GM18861 (cell line): Measurements from ENCODE around the gene MREG.

Experiments used
- ATAC-seq: cut with Tn5 transposase; IDR thresholded peaks from one replicate; pipeline ENCODE4 v1.9.1; 2021; ENCODE audit not compliant: unreplicated experiment

MREG gene

GRCh38 chr2:216013080-216013909, at the start of gene MREG:
Gene MREG (minus strand): TSS chr2:216013551. CDS start chr2:216013327, 224 bp downstream.
- ATAC-seq, result peak; percentile 24

GRCh38 chr2:216059233-216059834, 46.0 kb upstream of the MREG start:
- ATAC-seq, result no peak

- peak; percentile 84 for ATAC-seq
These were observed 44.4 kb upstream of the MREG start for GRCh38 chr2:216057688-216058193.

- peak; percentile 35 for ATAC-seq
These were observed 43.4 kb upstream of the MREG start for GRCh38 chr2:216056739-216057138.

GRCh38 chr2:216055680-216056079, 42.3 kb upstream of the MREG start:
- no peak for ATAC-seq

- ATAC-seq, result no peak
These were observed 39.1 kb upstream of the MREG start for GRCh38 chr2:216052420-216052819.

GRCh38 chr2:216051350-216051749, 38.0 kb upstream of the MREG start:
- ATAC-seq, result no peak

GRCh38 chr2:216049452-216049851, 36.1 kb upstream of the MREG start:
- no peak for ATAC-seq

- no peak for ATAC-seq
These were observed 34.0 kb upstream of the MREG start for GRCh38 chr2:216047397-216047796.

GRCh38 chr2:216044883-216045486, 31.6 kb upstream of the MREG start:
- peak; percentile 97 for ATAC-seq

GRCh38 chr2:216043949-216044348, 30.6 kb upstream of the MREG start:
- no peak for ATAC-seq

- ATAC-seq, result no peak
These were observed 28.1 kb upstream of the MREG start for GRCh38 chr2:216041438-216041837.

GRCh38 chr2:216039918-216040317, 26.6 kb upstream of the MREG start:
- no peak for ATAC-seq

- no peak for ATAC-seq
These were observed 20.7 kb upstream of the MREG start for GRCh38 chr2:216034065-216034464.

GRCh38 chr2:216033403-216033802, 20.1 kb upstream of the MREG start:
- ATAC-seq, result no peak

GRCh38 chr2:216031960-216032689, 18.8 kb upstream of the MREG start:
- peak; percentile 83 for ATAC-seq

- ATAC-seq, result no peak
These were observed 16.9 kb upstream of the MREG start for GRCh38 chr2:216030216-216030615.

GRCh38 chr2:216029416-216030129, 16.2 kb upstream of the MREG start:
- ATAC-seq, result no peak

- ATAC-seq, result no peak
These were observed 11.5 kb upstream of the MREG start for GRCh38 chr2:216024779-216025336.

- ATAC-seq, result peak; percentile 88
These were observed 9.8 kb upstream of the MREG start for GRCh38 chr2:216023055-216023648.
